SK-N-SH treated with all-trans-retinoic acid at 6 μM for 48 hours (cell line): Measurements from ENCODE around the gene XRCC1.

Experiments
- ATAC-seq: fragments of 200-7000 bp; cut with Tn5 transposase; 3 replicates; pipeline ENCODE4 v1.9.1; 2020; ENCODE audit warnings: mild to moderate bottlenecking, moderate library complexity
- ARNTL ChIP-seq: fragments of 450-650 bp; formaldehyde crosslinking; IDR thresholded peaks from 2 replicates; pipeline ENCODE4 v1.5.0; 2020; ENCODE audit warnings: low read depth, mild to moderate bottlenecking, moderate library complexity, borderline replicate concordance
- CSDC2 ChIP-seq: fragments of 250-450 bp; sonication (Bioruptor Pico); IDR thresholded peaks from 2 replicates; pipeline ENCODE4 v1.5.0; 2020; ENCODE audit warnings: mild to moderate bottlenecking, moderate library complexity
- ESRRG ChIP-seq: fragments of 250-450 bp; sonication (Bioruptor Pico); IDR thresholded peaks from 2 replicates; pipeline ENCODE4 v1.6.1; 2021; ENCODE audit warnings: mild to moderate bottlenecking
- GLIS3 ChIP-seq: fragments of 250-450 bp; sonication (Bioruptor Pico); IDR thresholded peaks from 2 replicates; pipeline ENCODE4 v1.5.0; 2020; ENCODE audit warnings: mild to moderate bottlenecking, moderate library complexity
- ISL1 ChIP-seq: fragments of 250-450 bp; sonication (Bioruptor Pico); IDR thresholded peaks from 2 replicates; pipeline ENCODE4 v2.1.2; 2022; ENCODE audit warnings: mild to moderate bottlenecking, moderate library complexity
- OSR1 ChIP-seq: fragments of 250-450 bp; sonication (Bioruptor Pico); IDR thresholded peaks from 2 replicates; pipeline ENCODE4 v1.8.0; 2022; ENCODE audit warnings: moderate library complexity, mild to moderate bottlenecking, inconsistent platforms
- PPARA ChIP-seq: fragments of 250-450 bp; sonication (Bioruptor Pico); IDR thresholded peaks from 2 replicates; pipeline ENCODE4 v1.5.0; 2020; ENCODE audit warnings: mild to moderate bottlenecking, borderline replicate concordance
- RARB ChIP-seq: fragments of 250-450 bp; sonication (Bioruptor Pico); IDR thresholded peaks from 2 replicates; pipeline ENCODE4 v1.8.0; 2021; ENCODE audit warnings: mild to moderate bottlenecking, moderate library complexity
- SNAI2 ChIP-seq: fragments of 250-450 bp; sonication (Bioruptor Pico); IDR thresholded peaks from 2 replicates; pipeline ENCODE4 v1.5.0; 2020; ENCODE audit warnings: mild to moderate bottlenecking, moderate library complexity
- TCF4 ChIP-seq: fragments of 250-450 bp; sonication (Bioruptor Pico); IDR thresholded peaks from 2 replicates; pipeline ENCODE4 v1.8.0; 2021; ENCODE audit warnings: mild to moderate bottlenecking, moderate library complexity, borderline replicate concordance
- TOX ChIP-seq: fragments of 250-450 bp; sonication (Bioruptor Pico); IDR thresholded peaks from 2 replicates; pipeline ENCODE4 v1.8.0; 2021; ENCODE audit warnings: mild to moderate bottlenecking, moderate library complexity, borderline replicate concordance
- ZC3H10 ChIP-seq: fragments of 250-450 bp; sonication (Bioruptor Pico); IDR thresholded peaks from 2 replicates; pipeline ENCODE4 v1.5.1; 2021; ENCODE audit warnings: mild to moderate bottlenecking, moderate library complexity
- ZFP3 ChIP-seq: fragments of 250-450 bp; sonication (Bioruptor Pico); IDR thresholded peaks from 2 replicates; pipeline ENCODE4 v1.5.0; 2020; ENCODE audit warnings: mild to moderate bottlenecking, moderate library complexity
- ZFP30 ChIP-seq: fragments of 450-650 bp; formaldehyde crosslinking; IDR thresholded peaks from 2 replicates; pipeline ENCODE4 v1.5.0; 2022; ENCODE audit warnings: mild to moderate bottlenecking, moderate library complexity
- ZNF565 ChIP-seq: fragments of 450-650 bp; formaldehyde crosslinking; conservative IDR thresholded peaks from 2 replicates; pipeline ENCODE4 v1.5.0; 2020; ENCODE audit warnings: low read depth, mild to moderate bottlenecking, moderate library complexity
- ZNF70 ChIP-seq: fragments of 450-650 bp; formaldehyde crosslinking; IDR thresholded peaks from 2 replicates; pipeline ENCODE4 v1.5.0; 2020; ENCODE audit warnings: mild to moderate bottlenecking, moderate library complexity
- ZNF8 ChIP-seq: fragments of 450-650 bp; formaldehyde crosslinking; IDR thresholded peaks from 2 replicates; pipeline ENCODE4 v1.5.0; 2020; ENCODE audit warnings: mild to moderate bottlenecking, moderate library complexity
- TF ChIP-seq, protein P1 (sequence below): fragments of 250-450 bp; sonication (Bioruptor Pico); IDR thresholded peaks from 2 replicates; pipeline ENCODE4 v1.5.0; 2020; ENCODE audit warnings: mild to moderate bottlenecking, moderate library complexity
- TF ChIP-seq, protein P2 (sequence below): fragments of 250-450 bp; sonication (Bioruptor Pico); IDR thresholded peaks from 2 replicates; pipeline ENCODE4 v1.8.0; 2021; ENCODE audit warnings: low read depth, mild to moderate bottlenecking, moderate library complexity, borderline replicate concordance
- TF ChIP-seq, protein P3 (sequence below): fragments of 250-450 bp; sonication (Bioruptor Pico); IDR thresholded peaks from 2 replicates; pipeline ENCODE4 v1.5.1; 2020; ENCODE audit warnings: low read depth, mild to moderate bottlenecking, moderate library complexity
- TF ChIP-seq, protein P4 (sequence below): fragments of 250-450 bp; sonication (Bioruptor Pico); IDR thresholded peaks from 2 replicates; pipeline ENCODE4 v1.8.0; 2020; ENCODE audit warnings: mild to moderate bottlenecking, moderate library complexity, borderline replicate concordance

The XRCC1 gene

DNA sequence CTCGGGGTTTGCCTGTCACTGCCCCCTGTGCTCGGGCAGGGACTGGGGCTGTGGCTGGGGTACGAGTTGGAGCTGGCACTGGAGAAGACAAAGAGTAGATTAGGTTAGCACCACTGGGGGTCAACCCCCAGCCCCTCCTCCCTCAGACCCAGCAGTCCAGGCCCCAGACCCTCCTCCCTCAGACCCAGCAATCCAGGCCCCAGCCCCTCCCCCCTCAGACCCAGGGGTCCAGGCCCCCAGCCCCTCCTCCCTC, 23.2 kb downstream of the XRCC1 start:
- ATAC-seq: no peak
- TF ChIP-seq ZFP3 (CRISPR knock-in tag): no peak
- no peak for TF ChIP-seq ZNF8 (CRISPR knock-in tag)
- no peak for TF ChIP-seq ZFP30 (CRISPR knock-in tag)
- TF ChIP-seq, protein P1, sequence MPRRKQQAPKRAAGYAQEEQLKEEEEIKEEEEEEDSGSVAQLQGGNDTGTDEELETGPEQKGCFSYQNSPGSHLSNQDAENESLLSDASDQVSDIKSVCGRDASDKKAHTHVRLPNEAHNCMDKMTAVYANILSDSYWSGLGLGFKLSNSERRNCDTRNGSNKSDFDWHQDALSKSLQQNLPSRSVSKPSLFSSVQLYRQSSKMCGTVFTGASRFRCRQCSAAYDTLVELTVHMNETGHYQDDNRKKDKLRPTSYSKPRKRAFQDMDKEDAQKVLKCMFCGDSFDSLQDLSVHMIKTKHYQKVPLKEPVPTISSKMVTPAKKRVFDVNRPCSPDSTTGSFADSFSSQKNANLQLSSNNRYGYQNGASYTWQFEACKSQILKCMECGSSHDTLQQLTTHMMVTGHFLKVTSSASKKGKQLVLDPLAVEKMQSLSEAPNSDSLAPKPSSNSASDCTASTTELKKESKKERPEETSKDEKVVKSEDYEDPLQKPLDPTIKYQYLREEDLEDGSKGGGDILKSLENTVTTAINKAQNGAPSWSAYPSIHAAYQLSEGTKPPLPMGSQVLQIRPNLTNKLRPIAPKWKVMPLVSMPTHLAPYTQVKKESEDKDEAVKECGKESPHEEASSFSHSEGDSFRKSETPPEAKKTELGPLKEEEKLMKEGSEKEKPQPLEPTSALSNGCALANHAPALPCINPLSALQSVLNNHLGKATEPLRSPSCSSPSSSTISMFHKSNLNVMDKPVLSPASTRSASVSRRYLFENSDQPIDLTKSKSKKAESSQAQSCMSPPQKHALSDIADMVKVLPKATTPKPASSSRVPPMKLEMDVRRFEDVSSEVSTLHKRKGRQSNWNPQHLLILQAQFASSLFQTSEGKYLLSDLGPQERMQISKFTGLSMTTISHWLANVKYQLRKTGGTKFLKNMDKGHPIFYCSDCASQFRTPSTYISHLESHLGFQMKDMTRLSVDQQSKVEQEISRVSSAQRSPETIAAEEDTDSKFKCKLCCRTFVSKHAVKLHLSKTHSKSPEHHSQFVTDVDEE (CRISPR knock-in tag): no peak
- TF ChIP-seq SNAI2: no peak
- no peak for TF ChIP-seq ZNF565 (CRISPR knock-in tag)
- no peak for TF ChIP-seq PPARA

DNA sequence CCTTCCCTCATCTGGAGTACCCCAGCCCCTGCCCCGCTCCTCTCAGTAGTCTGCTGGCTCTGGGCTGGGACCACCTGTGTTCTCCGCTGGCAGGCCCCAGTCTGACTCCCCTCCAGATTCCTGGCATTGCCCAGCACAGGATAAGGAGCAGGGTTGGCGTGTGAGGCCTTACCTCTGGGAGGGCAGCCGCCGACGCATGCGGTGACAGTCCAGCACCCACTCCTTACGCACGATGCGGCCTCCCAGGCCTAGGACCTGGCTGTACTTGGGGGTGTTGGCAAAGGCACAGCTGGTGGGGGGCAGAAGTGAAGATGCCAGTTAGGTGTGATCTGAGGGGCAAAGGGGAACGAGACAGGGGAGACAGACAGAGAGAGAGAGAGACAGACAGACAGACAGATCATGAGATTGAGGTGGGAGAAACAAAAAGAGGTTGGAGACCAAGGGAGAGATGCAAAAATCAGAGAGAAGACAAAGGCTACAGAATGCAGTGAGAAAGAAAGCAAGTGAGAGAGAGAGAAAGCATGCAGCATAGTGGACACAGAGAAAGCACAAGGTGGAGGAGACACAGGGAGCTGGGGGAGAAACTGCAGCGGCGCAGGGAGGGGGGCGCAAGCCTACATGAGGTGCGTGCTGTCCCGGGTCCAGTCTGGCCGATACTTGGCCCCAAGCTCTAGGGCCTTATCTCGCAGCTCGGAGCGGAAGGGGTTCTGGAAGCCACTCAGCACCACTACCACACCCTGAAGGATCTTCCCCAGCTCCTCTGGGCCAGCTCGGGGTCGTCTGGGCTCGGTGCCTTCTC, 23.7 kb downstream of the XRCC1 start:
- ATAC-seq: no peak
- TF ChIP-seq ZFP30 (CRISPR knock-in tag): no peak
- TF ChIP-seq ISL1 (CRISPR knock-in tag): no peak
- no peak for TF ChIP-seq TOX (CRISPR knock-in tag)
- TF ChIP-seq GLIS3 (CRISPR knock-in tag): no peak
- TF ChIP-seq, protein P2, sequence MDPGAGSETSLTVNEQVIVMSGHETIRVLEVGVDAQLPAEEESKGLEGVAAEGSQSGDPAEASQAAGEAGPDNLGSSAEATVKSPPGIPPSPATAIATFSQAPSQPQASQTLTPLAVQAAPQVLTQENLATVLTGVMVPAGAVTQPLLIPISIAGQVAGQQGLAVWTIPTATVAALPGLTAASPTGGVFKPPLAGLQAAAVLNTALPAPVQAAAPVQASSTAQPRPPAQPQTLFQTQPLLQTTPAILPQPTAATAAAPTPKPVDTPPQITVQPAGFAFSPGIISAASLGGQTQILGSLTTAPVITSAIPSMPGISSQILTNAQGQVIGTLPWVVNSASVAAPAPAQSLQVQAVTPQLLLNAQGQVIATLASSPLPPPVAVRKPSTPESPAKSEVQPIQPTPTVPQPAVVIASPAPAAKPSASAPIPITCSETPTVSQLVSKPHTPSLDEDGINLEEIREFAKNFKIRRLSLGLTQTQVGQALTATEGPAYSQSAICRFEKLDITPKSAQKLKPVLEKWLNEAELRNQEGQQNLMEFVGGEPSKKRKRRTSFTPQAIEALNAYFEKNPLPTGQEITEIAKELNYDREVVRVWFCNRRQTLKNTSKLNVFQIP (CRISPR knock-in tag): no peak
- no peak for TF ChIP-seq CSDC2 (CRISPR knock-in tag)
- TF ChIP-seq ARNTL (CRISPR knock-in tag): no peak
- TF ChIP-seq, protein P3, sequence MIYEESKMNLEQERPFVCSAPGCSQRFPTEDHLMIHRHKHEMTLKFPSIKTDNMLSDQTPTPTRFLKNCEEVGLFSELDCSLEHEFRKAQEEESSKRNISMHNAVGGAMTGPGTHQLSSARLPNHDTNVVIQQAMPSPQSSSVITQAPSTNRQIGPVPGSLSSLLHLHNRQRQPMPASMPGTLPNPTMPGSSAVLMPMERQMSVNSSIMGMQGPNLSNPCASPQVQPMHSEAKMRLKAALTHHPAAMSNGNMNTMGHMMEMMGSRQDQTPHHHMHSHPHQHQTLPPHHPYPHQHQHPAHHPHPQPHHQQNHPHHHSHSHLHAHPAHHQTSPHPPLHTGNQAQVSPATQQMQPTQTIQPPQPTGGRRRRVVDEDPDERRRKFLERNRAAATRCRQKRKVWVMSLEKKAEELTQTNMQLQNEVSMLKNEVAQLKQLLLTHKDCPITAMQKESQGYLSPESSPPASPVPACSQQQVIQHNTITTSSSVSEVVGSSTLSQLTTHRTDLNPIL (CRISPR knock-in tag): no peak
- TF ChIP-seq OSR1: no peak
- TF ChIP-seq ESRRG (CRISPR knock-in tag): no peak
- no peak for TF ChIP-seq ZC3H10 (CRISPR knock-in tag)
- no peak for TF ChIP-seq TCF4 (CRISPR knock-in tag)
- no peak for TF ChIP-seq ZNF70
- TF ChIP-seq ZFP3 (CRISPR knock-in tag): no peak
- no peak for TF ChIP-seq RARB (CRISPR knock-in tag)
- TF ChIP-seq, protein P4, sequence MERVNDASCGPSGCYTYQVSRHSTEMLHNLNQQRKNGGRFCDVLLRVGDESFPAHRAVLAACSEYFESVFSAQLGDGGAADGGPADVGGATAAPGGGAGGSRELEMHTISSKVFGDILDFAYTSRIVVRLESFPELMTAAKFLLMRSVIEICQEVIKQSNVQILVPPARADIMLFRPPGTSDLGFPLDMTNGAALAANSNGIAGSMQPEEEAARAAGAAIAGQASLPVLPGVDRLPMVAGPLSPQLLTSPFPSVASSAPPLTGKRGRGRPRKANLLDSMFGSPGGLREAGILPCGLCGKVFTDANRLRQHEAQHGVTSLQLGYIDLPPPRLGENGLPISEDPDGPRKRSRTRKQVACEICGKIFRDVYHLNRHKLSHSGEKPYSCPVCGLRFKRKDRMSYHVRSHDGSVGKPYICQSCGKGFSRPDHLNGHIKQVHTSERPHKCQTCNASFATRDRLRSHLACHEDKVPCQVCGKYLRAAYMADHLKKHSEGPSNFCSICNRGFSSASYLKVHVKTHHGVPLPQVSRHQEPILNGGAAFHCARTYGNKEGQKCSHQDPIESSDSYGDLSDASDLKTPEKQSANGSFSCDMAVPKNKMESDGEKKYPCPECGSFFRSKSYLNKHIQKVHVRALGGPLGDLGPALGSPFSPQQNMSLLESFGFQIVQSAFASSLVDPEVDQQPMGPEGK: no peak
- TF ChIP-seq ZNF8 (CRISPR knock-in tag): no peak
- TF ChIP-seq, protein P1 (CRISPR knock-in tag): no peak
